Uterus (tissue), 2 donors: ENCODE measurements around the gene S100A3.

ENCODE experiments used
- POLR2A ChIP-seq, 2 donors: fragments of 450-650 bp; IDR thresholded peaks; one replicate each; pipeline ENCODE4 v1.6.1; 2016; ENCODE audit warnings: antibody characterized with exemption in 2 of 2, mild to moderate bottlenecking in 1 of 2, moderate library complexity in 1 of 2
- TF ChIP-seq, protein P1 (sequence below), 4 experiments: fragments of 200-600 bp in 2 of 4; fragments of 450-650 bp in 2 of 4; sonication (generic) in 2 of 4; IDR thresholded peaks; one replicate each; pipeline ENCODE4 v1.5.1; 2016 to 2019; ENCODE audit warnings: antibody characterized with exemption in 4 of 4, mild to moderate bottlenecking in 2 of 4, moderate library complexity in 1 of 4

DNA sequence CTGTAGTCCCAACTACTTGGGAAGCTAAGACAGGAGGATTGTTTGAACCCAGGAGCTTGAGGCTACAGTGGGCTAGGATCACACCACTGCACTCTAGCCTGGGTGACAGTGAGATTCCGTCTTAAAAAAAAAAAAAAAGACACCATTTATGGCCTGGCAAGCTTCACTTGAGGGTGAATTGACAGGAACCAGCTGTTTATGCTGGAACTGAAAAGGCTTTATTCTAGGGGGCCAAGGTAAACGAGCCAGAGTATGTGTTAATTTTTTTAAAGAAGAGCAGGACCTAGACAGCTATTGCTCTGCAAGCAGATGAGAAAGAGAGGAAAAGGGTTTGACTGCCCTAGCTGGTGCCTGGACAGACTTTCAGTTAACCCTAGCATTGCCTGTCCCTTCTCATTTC lies 50.3 kb downstream of the S100A3 start:
- TF ChIP-seq, protein P1, sequence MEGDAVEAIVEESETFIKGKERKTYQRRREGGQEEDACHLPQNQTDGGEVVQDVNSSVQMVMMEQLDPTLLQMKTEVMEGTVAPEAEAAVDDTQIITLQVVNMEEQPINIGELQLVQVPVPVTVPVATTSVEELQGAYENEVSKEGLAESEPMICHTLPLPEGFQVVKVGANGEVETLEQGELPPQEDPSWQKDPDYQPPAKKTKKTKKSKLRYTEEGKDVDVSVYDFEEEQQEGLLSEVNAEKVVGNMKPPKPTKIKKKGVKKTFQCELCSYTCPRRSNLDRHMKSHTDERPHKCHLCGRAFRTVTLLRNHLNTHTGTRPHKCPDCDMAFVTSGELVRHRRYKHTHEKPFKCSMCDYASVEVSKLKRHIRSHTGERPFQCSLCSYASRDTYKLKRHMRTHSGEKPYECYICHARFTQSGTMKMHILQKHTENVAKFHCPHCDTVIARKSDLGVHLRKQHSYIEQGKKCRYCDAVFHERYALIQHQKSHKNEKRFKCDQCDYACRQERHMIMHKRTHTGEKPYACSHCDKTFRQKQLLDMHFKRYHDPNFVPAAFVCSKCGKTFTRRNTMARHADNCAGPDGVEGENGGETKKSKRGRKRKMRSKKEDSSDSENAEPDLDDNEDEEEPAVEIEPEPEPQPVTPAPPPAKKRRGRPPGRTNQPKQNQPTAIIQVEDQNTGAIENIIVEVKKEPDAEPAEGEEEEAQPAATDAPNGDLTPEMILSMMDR (IDR thresholded peaks at IDR 0.05) = no peak
- TF ChIP-seq POLR2A (IDR thresholded peaks at IDR 0.05) = no peak
